Endothelial cell of coronary artery (primary cell): ENCODE results near the gene B3GNT4. TPM values are rescaled to one million over a fixed set of nuclear protein-coding genes. Genes with fewer than 3 reads are reported as not detected.

ENCODE experiments used
- total RNA-seq: library from RNA; depleted of rRNA; stranded (reverse); fragments of >200 nt; gene quantifications from 2 replicates; pipeline ENCODE4 v1.2.3, GENCODE V29; 2014

Gene B3GNT4
- under 0.01 TPM in 2 replicates for total RNA-seq

DNA sequence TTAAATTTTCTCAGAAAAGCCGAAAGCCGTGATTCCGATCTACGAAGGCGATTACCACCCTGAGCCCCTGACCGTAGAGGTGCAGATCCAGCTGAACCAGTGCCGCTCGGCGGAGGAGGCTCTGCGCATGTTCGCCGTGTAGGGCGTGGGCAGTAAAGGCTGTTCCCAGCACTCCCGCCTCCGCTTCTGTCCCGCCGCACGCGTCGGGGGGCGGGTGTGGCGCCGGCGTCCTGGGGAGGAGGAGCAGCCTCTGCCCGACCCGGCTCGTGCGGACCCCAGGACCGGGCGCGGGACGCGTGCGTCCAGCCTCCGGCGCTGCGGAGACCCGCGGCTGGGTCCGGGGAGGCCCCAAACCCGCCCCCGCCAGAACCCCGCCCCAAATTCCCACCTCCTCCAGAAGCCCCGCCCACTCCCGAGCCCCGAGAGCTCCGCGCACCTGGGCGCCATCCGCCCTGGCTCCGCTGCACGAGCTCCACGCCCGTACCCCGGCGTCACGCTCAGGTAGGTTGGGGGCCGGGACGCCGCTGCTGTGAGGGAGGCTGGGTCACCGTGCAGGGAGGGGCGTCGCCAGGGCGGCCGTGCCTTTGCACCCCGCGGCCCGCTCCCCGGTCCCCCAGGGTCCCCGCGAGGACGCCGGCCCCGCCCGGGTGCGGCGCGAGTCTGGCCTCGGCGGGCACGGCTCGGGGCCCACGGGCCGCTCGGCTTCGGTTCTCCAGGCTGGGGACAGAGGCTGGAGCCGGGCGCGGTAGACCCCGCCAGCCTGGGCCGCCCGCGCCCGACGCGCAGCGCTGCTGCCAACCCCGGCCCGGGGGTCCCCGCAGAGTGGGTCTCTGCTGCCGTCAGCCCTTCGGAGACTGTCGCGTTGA, at the start of gene B3GNT4:
TSS of gene B3GNT4 (plus strand) at position 409 of the 866 bp plus-strand sequence. CDS start 910 bp downstream, outside the sequence.

DNA sequence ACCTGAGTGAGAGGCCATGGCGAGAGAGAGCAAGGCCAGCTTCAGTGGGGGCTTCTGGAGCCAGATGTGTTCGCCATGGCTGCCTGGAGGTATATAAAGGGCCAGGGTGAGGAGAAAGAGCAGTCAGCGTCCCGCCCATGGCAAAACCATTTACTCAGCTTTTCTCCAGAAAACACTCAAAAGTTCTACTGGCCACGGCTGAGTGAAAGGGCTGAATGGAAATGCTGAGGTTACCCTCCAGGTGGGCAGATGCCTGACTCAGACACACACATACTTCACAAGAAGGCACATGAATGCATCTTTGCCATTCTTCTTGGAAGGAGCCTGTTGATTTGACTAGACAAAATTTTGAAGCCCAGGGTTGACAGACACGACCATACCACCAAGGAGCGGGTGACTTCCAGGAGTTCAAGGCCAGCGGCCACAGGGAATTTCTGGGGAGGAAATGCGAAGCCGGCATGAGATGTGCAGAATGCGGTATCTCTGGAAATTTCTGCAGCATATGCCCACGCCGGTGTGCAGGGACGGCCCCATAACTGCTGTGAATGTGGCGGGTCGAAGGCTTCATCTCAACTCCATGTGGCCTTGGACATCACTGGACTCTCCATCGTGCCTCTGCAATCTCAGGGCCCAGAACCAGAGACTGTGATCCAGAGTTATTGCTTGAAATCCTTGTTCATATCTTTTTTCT, 29.2 kb upstream of the B3GNT4 start, which contains the start of gene IL31:
TSS of gene IL31 (minus strand) at position 67 of the 691 bp plus-strand sequence. CDS start at position 18, 49 bp downstream.

DNA sequence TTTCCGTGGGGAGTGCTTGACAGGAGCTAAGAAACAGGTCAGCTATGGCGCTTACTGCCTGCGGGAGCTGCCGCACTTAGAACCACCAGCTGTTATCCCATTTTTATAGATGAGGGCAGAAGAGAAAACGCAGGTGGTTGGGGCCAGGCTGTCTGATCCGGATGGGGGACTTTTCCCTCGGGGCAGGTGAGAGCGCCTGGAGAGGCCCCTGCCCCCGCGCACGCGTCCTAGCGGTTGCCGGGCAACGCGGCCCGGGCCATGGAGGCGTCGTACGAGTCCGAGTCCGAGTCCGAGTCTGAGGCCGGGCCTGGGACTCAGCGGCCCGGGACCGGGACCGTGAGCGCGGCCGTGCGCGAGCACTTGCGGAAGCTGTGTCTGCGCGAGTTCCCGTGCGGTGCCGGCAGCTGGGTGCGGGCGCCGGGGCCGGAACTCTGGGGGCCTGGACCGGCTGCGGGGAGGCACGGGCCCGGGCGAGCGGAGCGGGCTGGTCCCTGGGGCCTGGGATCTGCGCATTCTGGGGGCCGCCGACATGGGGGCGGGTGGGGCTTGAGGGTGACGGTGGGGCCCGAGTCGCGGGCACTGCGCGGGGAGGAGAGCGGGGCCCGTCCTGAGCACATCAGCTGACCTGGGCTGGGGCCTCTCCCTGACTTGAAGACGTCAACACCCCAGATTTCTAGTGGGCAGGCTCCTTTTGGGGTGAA, 20.5 kb upstream of the B3GNT4 start, which contains the start of gene LRRC43:
TSS of gene LRRC43 (plus strand) at position 237 of the 701 bp plus-strand sequence. CDS start at position 259, 22 bp downstream.

DNA sequence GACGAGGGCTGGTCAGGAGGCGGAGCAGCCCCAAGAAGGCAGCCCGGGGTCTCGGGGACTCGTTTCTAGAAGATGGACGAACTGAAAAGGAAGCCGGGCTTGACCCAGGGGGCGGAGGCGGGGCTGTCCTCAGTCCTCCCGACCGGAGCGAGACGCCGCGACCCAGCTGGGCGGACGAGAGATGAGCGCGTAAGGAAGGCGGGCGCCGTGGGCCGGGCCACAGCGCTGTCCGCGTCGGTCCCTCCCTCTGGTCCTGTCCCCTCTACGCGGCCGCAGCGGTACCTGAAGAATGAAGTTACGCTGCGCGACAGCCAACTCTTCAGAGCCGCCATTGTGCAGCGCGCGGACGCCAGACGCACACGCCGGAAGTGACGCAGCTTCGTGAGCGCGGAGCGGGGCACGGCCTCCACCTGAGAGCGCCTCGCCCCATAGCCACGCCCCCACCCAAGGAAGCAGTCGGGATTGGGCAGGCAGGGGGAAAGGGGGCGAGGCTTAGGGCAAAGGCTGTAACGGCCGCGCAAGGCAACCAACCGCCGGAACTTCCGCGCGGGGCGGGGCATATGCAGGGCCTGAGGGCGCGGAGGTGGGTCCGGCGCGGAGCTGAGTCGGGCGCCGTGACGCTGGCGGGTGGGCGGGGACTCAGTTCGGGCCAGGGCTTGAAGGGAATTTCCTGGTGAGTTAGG, 22.3 kb downstream of the B3GNT4 start, which contains the start of gene DIABLO:
TSS of gene DIABLO (minus strand) at position 370 of the 683 bp plus-strand sequence. CDS start at position 332, 38 bp downstream.

Other genes starting within 250 kb of the B3GNT4 start
- gene BCL7A, start 181.8 kb upstream of the B3GNT4 start, total RNA-seq, result 6.2 and 7.2 TPM in 2 replicates
- 12.9 and 23.8 TPM in 2 replicates for gene MLXIP, start 125.0 kb upstream of the B3GNT4 start, total RNA-seq
- not detected in 2 replicates for gene IL31, start 29.5 kb upstream of the B3GNT4 start, total RNA-seq
- 0.72 and 0.85 TPM in 2 replicates for gene LRRC43, start 20.6 kb upstream of the B3GNT4 start, total RNA-seq
- 58.9 and 64.1 TPM in 2 replicates for gene DIABLO, start 22.3 kb downstream of the B3GNT4 start, total RNA-seq
- 18.0 and 18.2 TPM in 2 replicates for gene VPS33A, start 62.8 kb downstream of the B3GNT4 start, total RNA-seq
- 39.3 and 53.5 TPM in 2 replicates for gene CLIP1, start 219.0 kb downstream of the B3GNT4 start, total RNA-seq